HG02588 (cell line): Measurements from ENCODE around the gene KRTAP10-6.
"Not testable (repeated sequence)": the region's sequence is repeated elsewhere in the genome, so short reads cannot be mapped to it uniquely, and the experiment has no call there.

Source experiments
- ATAC-seq: cut with Tn5 transposase; IDR thresholded peaks from one replicate; pipeline ENCODE4 v1.9.1; 2021; ENCODE audit warnings: mild to moderate bottlenecking, moderate library complexity; ENCODE audit not compliant: unreplicated experiment

The KRTAP10-6 gene

DNA sequence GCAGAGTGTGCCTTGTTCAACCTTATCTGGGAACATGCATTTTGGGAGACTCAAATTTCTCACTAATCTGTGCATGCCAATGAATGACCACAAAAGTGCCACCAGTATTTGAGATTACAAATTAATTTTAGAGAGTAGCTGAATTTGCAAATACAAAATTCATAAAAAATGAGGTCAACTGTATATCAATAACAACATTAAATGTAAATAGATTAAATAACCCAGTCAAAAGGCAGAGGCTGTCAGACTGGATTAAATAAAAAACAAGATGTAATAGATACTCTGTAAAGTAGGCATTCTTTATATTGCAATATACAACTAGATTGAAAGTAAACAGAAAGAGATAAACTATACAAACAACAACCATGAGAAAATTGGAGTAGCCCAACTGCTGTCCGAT, 28.2 kb downstream of the KRTAP10-6 start:
- no peak for ATAC-seq

DNA sequence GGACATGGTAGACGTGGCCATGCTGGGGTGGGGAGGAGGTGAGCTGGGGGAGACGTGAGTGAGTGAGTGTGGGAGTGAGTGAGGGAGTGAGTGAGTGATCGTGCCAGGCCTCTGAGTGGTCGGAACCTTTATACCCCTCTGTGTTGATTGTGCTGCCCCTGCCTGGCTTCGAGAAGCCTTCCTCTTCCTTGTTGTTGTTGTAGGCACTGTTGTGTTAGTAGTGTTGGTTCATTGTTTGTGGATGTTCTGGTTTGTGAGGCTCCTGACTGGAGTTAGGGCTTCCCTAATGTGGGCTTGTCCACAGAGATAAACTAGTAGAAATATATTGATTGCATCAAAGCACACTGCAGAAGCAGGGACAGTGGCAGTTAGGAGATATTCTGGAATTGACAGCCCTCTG, 33.6 kb downstream of the KRTAP10-6 start, which contains the start of gene KRTAP10-3:
KRTAP10-3 (minus strand) TSS at position 101 of the 400 bp plus-strand sequence; CDS start at position 21, 80 bp downstream.
- no peak for ATAC-seq

DNA sequence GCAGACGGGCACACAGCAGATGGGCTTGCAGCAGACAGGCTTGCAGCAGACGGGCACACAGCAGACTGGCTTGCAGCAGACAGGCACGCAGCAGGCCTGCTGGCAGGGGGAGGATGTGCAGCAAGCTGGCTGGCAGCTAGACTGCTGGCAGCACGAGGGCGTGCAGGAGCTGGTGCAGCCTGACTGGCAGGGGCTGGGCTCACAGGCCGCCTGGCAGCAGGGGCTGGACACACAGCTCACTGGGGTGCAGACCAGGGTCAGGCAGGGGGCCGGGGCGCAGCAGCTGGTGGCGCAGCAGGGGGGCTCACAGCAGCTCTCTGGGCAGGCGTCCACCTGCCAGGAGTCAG, 34.0 kb downstream of the KRTAP10-6 start:
- ATAC-seq: not testable (repeated sequence)

DNA sequence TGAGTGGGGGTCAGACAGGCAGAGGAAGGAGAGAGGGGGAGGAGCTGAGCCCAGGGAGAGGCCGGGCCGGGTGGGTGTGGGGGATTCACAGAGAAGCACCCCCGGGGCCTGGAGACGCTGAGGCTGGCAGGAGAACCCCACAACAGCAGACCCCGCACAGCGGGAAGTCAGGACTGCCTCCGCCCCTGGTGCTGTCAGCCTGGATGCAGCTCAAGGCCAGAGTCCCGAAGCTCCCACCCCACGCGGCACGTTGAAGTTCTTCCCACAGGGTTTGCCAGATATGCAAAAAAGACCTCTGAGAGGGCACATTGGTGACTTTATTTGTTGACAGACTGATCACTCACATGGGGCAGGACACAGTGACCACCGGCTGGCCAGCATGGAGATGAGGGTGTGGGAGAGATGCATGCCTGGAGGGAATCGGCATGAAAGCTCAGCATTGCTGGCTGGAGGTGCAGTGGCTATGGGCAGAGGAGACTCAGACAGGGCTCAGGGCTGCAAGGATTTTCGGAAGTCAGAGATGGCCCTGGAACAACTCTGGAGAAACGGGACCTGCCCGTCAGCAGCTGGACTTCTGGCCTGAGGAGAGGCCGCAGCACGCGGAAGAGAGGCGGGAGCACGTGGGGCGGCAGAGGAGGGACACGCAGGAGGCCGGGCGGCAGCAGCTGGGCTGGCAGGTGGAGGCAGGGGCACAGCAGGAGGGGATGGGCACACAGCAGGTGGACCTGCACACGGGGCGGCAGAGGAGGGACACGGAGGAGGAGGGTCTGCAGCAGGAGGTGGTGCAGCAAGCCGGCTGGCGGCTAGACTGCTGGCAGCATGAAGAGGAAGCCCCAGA, 34.6 kb downstream of the KRTAP10-6 start:
- no peak for ATAC-seq

DNA sequence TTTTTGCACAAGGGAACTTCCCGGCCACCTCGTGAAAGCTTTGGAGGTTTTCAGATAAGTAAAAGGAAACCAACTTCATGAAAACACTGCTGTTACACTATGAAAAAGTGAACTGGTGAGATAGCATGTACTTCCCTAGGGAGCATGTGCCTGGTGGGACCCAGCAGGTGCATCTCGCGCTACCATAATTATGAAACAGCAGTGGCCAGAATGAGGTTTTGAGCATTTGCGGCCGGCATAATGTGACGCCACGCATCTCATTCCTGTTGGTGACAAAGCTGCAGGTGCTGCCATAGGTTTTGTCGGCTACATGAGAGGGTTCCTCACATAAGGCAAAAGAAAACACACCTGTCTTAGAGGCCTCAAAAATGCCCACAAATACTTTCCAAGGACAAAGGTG, 35.4 kb downstream of the KRTAP10-6 start:
- ATAC-seq: no peak

DNA sequence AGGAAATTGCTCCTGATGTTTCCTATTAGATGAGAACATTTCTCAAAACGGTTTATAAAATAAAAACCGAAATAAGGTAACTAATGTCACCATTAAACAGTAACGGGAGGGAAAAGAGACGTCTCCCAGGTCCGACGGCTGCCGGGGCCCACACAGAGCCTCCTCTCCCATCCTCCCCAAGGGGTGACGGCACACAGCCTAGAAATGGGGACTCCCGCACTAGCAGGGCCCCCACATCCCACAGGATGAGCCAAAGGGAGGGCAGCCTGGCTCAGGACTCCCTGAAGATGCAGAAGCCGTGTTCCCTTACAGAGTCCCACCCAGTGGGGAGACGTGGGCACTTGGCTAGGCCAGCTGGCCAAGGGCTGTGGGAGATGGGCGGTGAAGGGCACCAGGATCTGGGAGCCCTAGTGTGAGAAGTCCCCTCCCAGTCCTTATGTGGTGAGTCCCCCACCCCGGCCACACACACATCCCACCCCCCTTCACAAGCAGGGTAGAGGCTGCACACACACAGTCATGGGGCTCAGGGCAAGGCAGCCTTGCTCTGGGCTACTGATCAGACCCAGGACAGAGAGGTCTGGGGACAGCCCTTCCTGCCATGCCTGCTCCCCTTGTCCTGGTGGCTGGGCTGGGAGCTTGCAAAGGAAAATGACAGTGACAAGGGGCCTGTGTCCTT, 37.0 kb downstream of the KRTAP10-6 start:
- ATAC-seq: no peak

- no peak for ATAC-seq
These were observed 39.6 kb downstream of the KRTAP10-6 start for GRCh38 chr21:44552681-44553080.

- no peak for ATAC-seq
These were observed 40.2 kb downstream of the KRTAP10-6 start for GRCh38 chr21:44552136-44552535.

DNA sequence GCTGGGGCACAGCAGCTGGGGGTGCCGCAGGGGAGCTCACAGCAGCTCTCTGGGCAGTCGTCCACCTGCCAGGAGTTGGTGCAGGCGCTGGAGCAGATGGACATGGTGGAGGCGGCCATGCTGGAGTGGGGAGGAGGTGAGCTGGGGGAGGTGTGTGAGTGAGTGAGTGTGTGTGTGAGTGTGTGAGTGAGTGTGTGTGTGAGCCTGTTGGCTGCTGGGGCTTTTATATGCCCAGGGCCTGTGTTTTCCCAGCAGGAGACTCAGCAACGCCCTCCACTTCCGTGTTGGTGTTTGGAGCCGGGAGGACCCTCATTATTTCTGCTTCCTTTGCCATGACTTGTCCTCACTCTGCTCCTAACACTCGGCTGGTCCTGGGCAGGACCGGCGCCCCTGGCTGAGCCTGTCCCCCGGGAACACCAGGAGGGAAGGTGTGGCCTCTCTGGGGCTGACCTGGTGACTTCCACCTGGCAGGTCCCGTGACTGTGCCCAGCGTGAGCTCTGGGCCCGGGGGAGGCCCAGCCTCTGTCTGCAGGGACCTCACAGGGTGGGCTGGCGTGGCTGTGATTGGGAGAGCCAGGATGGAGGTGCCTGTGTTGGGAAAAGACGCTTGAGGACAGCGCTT, 40.9 kb downstream of the KRTAP10-6 start, which contains the start of gene KRTAP10-2:
KRTAP10-2 (minus strand) TSS at position 166 of the 622 bp plus-strand sequence; CDS start at position 119, 47 bp downstream.
- ATAC-seq: no peak

DNA sequence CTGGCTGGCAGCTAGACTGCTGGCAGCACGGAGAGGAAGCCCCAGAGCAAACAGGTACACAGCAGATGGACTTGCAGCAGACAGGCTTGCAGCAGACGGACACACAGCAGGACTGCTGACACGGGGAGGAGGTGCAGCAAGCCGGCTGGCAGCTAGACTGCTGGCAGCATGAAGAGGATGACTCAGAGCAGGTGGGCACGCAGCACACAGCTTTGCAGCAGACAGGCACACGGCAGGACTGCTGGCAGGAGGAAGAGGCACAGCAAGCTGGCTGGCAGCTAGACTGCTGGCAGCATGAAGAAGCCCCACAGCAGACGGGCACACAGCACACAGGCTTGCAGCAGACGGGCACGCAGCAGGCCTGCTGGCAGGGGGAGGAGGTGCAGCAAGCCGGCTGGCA, 41.5 kb downstream of the KRTAP10-6 start:
- ATAC-seq: no peak

DNA sequence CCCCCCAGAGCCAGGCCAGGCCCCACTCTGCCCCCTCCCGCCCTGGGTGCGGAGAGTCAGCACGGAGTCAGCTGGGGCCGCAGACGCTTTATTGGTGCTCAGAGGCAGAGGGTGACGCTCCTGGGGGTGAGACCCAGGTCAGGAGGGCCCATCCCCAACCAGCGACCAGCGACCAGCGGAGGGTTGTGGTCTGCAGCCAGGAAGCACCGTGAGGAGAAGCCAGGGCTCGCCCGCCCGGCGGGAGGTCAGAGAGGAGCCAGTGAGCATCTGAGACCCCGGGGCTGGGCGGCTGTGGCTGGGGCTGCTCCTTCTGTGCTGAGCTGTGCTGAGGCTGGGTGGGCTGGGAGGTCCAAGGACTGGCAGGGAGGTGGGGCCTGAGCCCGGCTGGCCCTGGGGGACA, 42.0 kb downstream of the KRTAP10-6 start:
- ATAC-seq: not testable (repeated sequence)

GRCh38 chr21:44549525-44550211, 42.6 kb downstream of the KRTAP10-6 start:
- no peak for ATAC-seq

DNA sequence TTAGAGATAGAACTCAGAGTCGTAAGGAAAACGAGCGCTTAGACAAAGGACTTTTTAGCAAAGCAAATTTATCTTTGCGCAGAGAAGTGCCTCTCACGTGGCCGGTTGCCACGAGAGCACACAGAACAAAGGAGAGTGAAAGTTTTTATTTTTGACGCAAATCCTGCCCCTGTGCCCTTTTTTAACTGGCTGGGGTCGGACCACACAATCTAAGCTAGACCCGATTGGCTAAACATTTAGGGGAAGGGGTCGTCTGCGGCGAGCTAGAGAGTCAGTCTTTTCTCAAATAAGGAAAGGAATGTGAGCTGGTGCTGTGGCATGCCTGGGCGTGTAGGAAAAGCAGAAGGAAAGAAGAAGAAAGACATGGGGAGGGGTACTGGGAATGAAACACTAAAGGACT, 43.4 kb downstream of the KRTAP10-6 start:
- no peak for ATAC-seq

DNA sequence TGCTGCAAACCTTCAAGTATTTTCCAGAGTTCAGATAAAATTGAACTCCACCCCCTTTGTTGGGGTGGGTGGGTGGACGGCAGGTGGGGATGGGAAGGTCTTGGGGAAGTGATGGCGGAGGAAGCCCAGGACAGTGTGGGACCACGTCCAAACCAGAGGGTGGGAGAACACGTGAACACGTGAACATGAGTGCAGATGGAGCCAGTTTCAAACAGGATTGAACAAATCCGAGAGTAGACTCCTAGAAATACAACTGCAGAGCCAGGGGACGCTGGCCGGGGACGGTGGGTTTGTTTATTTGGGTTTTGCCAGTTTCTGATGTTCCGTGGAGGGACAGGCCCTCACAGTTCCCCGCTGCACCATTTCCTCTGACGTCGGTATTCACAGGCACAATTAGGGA, 43.9 kb downstream of the KRTAP10-6 start:
- no peak for ATAC-seq

DNA sequence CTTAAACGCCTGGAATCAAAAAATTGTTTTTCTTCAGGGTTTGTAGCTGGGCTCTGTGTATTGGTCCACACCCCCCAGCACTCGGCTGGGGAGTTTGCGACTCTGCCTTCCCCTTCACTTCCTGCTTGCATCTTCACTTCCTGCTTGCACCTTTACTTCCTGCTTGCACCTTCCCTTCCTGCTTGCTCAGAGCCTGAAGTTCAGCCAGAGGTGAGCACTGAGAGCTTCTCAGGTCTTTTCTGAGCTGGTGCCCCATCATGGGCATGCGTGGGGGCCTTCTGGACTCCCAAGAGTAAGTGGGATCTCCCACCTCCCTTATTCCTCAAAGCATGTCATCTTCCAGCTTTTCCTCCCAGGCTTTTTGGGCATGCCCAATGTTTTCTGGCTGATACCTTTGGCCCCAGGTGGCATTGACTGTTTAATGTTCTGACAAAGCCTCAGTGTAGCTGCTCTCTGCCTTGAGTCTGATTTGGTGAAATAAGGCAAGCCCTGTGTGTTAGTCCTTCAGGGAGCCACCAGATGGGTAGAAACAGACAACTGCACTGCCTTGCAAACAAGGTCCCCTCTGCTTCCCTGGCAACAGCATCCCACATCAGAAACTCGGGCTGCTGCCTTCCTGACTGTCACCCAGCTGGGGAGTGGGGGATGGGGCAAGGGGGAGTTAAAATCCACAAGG, 44.5 kb downstream of the KRTAP10-6 start:
- no peak for ATAC-seq

DNA sequence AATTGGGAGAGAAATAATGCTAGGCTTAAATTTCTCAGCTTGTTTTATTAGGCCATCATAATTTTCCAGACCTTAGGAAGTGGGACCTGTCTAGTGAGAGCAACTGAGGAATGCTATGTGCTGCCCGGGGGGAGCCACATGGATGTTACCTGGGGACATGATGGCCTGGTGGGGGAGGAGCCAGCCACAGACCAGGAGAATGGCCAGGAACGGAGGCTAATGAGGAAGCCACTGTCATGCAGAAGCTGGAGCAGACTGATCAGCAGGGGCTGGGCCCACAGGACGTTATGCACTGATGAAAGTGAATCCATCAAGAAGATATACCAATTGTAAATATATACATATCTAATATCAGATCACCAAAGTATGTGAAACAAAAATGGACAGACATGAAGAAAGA, 47.7 kb downstream of the KRTAP10-6 start:
- ATAC-seq: no peak

DNA sequence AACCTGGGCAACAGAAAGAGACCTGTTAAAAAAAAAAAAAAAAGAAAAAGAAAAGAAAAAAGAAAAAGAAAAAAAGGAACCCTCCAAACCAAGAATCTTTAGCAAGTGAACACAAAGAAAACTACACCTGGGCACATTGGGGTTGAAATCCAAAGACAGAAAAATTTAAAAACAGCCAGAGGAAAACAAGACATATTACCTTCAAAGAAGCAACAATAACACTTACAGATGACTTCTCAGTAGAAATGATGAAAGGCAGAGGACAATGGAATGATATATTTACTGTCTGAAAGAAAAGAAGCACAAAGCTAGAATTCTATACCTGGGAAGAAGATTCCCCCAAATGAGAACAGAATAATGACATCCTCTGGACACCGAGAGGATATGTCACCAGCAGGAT, 49.6 kb downstream of the KRTAP10-6 start:
- no peak for ATAC-seq
